Heart left ventricle (tissue), 13 donors: ENCODE results near the gene BCAN.

ENCODE experiments used
- POLR2A ChIP-seq, 2 donors: fragments of 450-650 bp; IDR thresholded peaks; one replicate each; pipeline ENCODE4 v1.6.1; 2017; ENCODE audit warnings: antibody characterized with exemption in 2 of 2, mild to moderate bottlenecking in 2 of 2, moderate library complexity in 2 of 2
- TF ChIP-seq, protein P1 (sequence below), 12 donors: fragments of 200-600 bp; sonication (generic) in 4 of 12; IDR thresholded peaks; one replicate each; pipeline versions ENCODE4 v1.5.0 to v1.8.0; 2018 to 2022; ENCODE audit warnings: antibody characterized with exemption in 12 of 12, mild to moderate bottlenecking in 5 of 12
- donor health status: ischemic (EF 13 %, LVEDD 7.1; RV severe dilation, severe dysfunction).
- donor health status: DM: no; HTN: yes; CAD: no.
- donor health status: DM: no; HTN: no; CAD: no.
- donor health status: ischemic (EF 25% LVEDD 6.9; RV normal size, moderate dysfunction).
- donor health status: ischemic (EF 25% LVEDD 5.7; RV mildly dilated, moderate dysfunction).
- donor health status: ischemic (EF 35%, LVEDD 5.7; RV mildly dilated, moderate dysfunction).
- donor health status: nonischemic (EF 11% LVEDD 7.7; RV severe dilation, severe dysfunction).
- donor health status: DM: yes; HTN: yes; CAD: no.
- donor health status: PGD.
- donor health status: ischemic (EF 29% LVEDD 5.4; RV normal size, mild dysfunction).
- donor health status: nonischemic (EF 23%, LVEDD 6.1; RV moderate dilation, normal function).

DNA sequence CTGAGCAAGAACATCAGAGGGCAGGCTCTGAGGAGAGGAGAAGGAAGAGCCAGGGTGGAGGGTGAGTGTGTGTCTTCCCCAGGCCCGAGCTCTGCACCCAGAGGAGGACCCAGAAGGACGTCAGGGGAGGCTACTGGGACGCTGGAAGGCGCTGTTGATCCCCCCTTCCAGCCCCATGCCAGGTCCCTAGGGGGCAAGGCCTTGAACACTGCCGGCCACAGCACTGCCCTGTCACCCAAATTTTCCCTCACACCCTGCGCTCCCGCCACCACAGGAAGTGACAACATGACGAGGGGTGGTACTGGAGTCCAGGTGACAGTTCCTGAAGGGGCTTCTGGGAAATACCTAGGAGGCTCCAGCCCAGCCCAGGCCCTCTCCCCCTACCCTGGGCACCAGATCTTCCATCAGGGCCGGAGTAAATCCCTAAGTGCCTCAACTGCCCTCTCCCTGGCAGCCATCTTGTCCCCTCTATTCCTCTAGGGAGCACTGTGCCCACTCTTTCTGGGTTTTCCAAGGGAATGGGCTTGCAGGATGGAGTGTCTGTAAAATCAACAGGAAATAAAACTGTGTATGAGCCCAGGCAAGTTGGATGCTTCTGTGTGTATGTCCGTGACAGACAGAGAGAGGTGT lies 17.1 kb downstream of the BCAN start:
- TF ChIP-seq, protein P1, sequence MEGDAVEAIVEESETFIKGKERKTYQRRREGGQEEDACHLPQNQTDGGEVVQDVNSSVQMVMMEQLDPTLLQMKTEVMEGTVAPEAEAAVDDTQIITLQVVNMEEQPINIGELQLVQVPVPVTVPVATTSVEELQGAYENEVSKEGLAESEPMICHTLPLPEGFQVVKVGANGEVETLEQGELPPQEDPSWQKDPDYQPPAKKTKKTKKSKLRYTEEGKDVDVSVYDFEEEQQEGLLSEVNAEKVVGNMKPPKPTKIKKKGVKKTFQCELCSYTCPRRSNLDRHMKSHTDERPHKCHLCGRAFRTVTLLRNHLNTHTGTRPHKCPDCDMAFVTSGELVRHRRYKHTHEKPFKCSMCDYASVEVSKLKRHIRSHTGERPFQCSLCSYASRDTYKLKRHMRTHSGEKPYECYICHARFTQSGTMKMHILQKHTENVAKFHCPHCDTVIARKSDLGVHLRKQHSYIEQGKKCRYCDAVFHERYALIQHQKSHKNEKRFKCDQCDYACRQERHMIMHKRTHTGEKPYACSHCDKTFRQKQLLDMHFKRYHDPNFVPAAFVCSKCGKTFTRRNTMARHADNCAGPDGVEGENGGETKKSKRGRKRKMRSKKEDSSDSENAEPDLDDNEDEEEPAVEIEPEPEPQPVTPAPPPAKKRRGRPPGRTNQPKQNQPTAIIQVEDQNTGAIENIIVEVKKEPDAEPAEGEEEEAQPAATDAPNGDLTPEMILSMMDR (IDR thresholded peaks at IDR 0.05) = no peak
- no peak for TF ChIP-seq POLR2A (IDR thresholded peaks at IDR 0.05)
